Measurements from ENCODE around the gene ABLIM2. TPM values are rescaled to one million over a fixed set of nuclear protein-coding genes. Genes with fewer than 3 reads are reported as not detected.

Gene ABLIM2
- total and polyA plus RNA-seq, 2 of the 13 experiments (the other 11 are each of a cell fraction or from before 2014, with no cell fraction given), result 0.20 to 0.37 TPM

GRCh38 chr4:8198906-8199593 is 40.4 kb upstream of the ABLIM2 start, which contains the start of gene SH3TC1 (continued):
- no peak for TF ChIP-seq HDAC6 (IDR thresholded peaks at IDR 0.05; ENCODE audit: low read depth, low read length)
- no peak for TF ChIP-seq ZNF318 (CRISPR knock-in tag; IDR thresholded peaks at IDR 0.05)
- no peak for TF ChIP-seq ZNF784 (CRISPR knock-in tag; IDR thresholded peaks at IDR 0.05; ENCODE audit: borderline replicate concordance)
- TF ChIP-seq ATF7-NPFF (CRISPR knock-in tag; IDR thresholded peaks at IDR 0.05; ENCODE audit: low read depth), result no peak
- no peak for TF ChIP-seq ZNF33B (CRISPR knock-in tag; IDR thresholded peaks at IDR 0.05)
- peak; percentile 51; the same call in 1 of the 2 replicates for TF ChIP-seq MTF2 (CRISPR knock-in tag; IDR thresholded peaks at IDR 0.05; ENCODE audit: borderline replicate concordance)
- TF ChIP-seq POLR2AphosphoS2 (IDR thresholded peaks at IDR 0.05; ENCODE audit: low read depth, low read length), result no peak
- peak; percentile 70 for TF ChIP-seq ZBTB7A (CRISPR knock-in tag; IDR thresholded peaks at IDR 0.05)
- no peak for TF ChIP-seq ZNF891 (CRISPR knock-in tag; IDR thresholded peaks at IDR 0.05)
- no peak for TF ChIP-seq GPBP1L1 (CRISPR knock-in tag; IDR thresholded peaks at IDR 0.05)
- TF ChIP-seq ZNF563 (CRISPR knock-in tag; IDR thresholded peaks at IDR 0.05), result no peak; the same call in 1 of the 2 replicates
- TF ChIP-seq HNRNPUL1 (IDR thresholded peaks at IDR 0.05; ENCODE audit: low read depth, low read length), result no peak; the same call in 1 of the 2 replicates
- TF ChIP-seq, protein P1, sequence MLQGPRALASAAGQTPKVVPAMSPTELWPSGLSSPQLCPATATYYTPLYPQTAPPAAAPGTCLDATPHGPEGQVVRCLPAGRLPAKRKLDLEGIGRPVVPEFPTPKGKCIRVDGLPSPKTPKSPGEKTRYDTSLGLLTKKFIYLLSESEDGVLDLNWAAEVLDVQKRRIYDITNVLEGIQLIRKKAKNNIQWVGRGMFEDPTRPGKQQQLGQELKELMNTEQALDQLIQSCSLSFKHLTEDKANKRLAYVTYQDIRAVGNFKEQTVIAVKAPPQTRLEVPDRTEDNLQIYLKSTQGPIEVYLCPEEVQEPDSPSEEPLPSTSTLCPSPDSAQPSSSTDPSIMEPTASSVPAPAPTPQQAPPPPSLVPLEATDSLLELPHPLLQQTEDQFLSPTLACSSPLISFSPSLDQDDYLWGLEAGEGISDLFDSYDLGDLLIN (CRISPR knock-in tag; IDR thresholded peaks at IDR 0.05; ENCODE audit: borderline replicate concordance), result no peak
- no peak for TF ChIP-seq ZNF496 (CRISPR knock-in tag; IDR thresholded peaks at IDR 0.05; ENCODE audit: insufficient replicate concordance)
- TF ChIP-seq PBX3 (CRISPR knock-in tag; IDR thresholded peaks at IDR 0.05; ENCODE audit: borderline replicate concordance), result no peak
- peak; percentile 14; the same call in 1 of the 2 replicates for TF ChIP-seq RAD21 (CRISPR knock-in tag; IDR thresholded peaks at IDR 0.05)

Data from HepG2 (cell line).